ENCODE results near the gene C1QTNF8.

DNA sequence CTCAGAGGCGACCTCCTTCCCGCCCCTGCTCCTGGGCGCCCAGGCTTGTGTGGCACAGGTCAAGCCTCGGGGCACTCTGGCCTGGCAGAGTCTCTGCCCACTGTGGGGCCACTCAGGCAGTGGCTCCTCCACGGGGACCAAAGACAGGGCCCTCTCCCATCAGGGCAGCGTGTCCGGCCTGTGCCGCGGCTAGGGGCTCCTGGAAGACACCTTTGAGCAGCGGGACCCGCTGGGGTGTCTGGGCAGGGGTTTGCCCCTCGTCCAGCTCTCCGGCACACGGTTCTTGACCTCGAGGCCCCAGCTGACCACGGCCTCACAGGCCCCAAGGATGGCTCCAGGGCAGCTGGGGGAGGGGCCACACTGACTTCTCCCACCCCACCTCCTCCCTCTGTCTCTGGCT lies 48.2 kb downstream of the C1QTNF8 start:
- TF ChIP-seq, protein P1, sequence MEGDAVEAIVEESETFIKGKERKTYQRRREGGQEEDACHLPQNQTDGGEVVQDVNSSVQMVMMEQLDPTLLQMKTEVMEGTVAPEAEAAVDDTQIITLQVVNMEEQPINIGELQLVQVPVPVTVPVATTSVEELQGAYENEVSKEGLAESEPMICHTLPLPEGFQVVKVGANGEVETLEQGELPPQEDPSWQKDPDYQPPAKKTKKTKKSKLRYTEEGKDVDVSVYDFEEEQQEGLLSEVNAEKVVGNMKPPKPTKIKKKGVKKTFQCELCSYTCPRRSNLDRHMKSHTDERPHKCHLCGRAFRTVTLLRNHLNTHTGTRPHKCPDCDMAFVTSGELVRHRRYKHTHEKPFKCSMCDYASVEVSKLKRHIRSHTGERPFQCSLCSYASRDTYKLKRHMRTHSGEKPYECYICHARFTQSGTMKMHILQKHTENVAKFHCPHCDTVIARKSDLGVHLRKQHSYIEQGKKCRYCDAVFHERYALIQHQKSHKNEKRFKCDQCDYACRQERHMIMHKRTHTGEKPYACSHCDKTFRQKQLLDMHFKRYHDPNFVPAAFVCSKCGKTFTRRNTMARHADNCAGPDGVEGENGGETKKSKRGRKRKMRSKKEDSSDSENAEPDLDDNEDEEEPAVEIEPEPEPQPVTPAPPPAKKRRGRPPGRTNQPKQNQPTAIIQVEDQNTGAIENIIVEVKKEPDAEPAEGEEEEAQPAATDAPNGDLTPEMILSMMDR (optimal IDR thresholded peaks at IDR 0.05 in 1 of 3, IDR thresholded peaks at IDR 0.05 in 1 of 3, conservative IDR thresholded peaks at IDR 0.05 in 1 of 3; ENCODE audit: extremely low read depth in 1 of 3, insufficient read depth in 2 of 3, low read length in 3 of 3): no peak
- TF ChIP-seq EZH2 (IDR thresholded peaks at IDR 0.05; ENCODE audit: low read length): no peak
